A549 treated with DMSO at 1 μM for 4 hours (cell line): ENCODE measurements around the gene EXOSC6. TPM values are rescaled to one million over a fixed set of nuclear protein-coding genes. Genes with fewer than 3 reads are reported as not detected.

Source experiments
- total RNA-seq: library from RNA; stranded (reverse); fragments of 200-300 nt; extraction: Qiagen RNA extraction; gene quantifications from 5 replicates; pipeline ENCODE4 v1.2.3, GENCODE V29; 2022; ENCODE audit warnings: low read depth

The EXOSC6 gene
- 13.8 to 18.3 TPM (median 16.2 TPM) in 5 replicates for total RNA-seq

GRCh38 chr16:70251629-70252354, at the start of gene EXOSC6:
Gene EXOSC6, minus strand, starts transcription at chr16:70251940. Its CDS starts 40 bp downstream, at chr16:70251900.

GRCh38 chr16:70298988-70299938, 47.5 kb upstream of the EXOSC6 start, which contains the start of gene DDX19B:
Gene DDX19B, plus strand, starts transcription at chr16:70299186. Its CDS starts 112 bp downstream, at chr16:70299298.

GRCh38 chr16:70289229-70290094, 37.7 kb upstream of the EXOSC6 start, which contains the start of gene AARS1:
Gene AARS1, minus strand, starts transcription at chr16:70289506. Its CDS starts 6,743 bp downstream, at chr16:70282763.

Other genes starting within 250 kb of the EXOSC6 start
- 15.0 to 17.0 TPM (median 16.6 TPM) in 5 replicates for gene PDPR, start 137.6 kb downstream of the EXOSC6 start, total RNA-seq
- gene CLEC18C, start 78.2 kb downstream of the EXOSC6 start, total RNA-seq, result 0.06 to 0.16 TPM (median 0.09 TPM) in 5 replicates
- gene AARS1, start 37.6 kb upstream of the EXOSC6 start, total RNA-seq, result 93.5 to 107 TPM (median 102 TPM) in 5 replicates
- 29.9 to 37.7 TPM (median 31.5 TPM) in 5 replicates for gene DDX19B, start 47.2 kb upstream of the EXOSC6 start, total RNA-seq
- gene DDX19A, start 95.0 kb upstream of the EXOSC6 start, total RNA-seq, result 40.3 to 42.8 TPM (median 42.0 TPM) in 5 replicates
- 20.3 to 28.4 TPM (median 23.0 TPM) in 5 replicates for gene ST3GAL2, start 187.2 kb upstream of the EXOSC6 start, total RNA-seq
- gene FCSK, start 202.7 kb upstream of the EXOSC6 start, total RNA-seq, result 4.2 to 6.2 TPM (median 5.4 TPM) in 5 replicates